Measurements from ENCODE around the gene TMEM107.

DNA sequence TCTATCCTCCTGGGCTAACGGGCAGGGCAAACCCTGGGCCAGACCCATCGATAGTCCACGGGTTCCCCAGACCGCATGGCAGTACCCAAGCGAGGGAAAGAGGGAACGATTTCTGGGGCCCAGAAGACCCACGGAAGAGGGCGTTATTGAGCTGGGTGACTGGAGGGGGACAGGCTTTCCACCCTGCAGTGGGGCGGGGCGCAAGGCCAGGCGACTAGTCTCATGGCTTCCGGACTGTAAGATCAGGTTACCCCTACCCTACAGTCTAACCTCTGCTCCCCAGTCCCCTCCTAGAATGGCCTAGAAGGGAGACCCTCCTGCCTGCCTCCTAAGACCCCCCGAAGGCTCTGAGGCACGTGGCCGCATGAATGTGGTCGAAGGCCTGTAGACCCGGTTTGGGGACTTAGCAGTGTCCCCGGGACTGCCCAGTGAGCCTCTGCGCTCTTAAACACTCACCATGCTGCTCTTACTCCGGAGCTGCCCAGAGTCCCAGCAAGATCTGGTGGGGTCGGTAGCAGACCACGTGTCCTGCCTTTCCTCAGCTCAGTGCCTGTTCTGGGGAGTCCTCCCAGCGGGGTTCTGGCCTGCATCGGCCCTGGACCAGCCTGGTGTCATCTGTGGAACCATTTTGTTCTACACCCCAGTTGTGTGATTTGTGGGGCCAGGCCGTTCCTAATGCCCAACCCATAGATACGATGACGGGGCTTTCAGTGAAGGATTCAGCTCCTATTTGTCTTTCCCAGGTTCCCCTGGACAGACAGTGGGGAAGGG, 47.4 kb upstream of the TMEM107 start:
- TF ChIP-seq GRHL2 (CRISPR knock-in tag; IDR thresholded peaks at IDR 0.05; ENCODE audit: insufficient replicate concordance, severe bottlenecking) = no peak
- TF ChIP-seq, protein P1, sequence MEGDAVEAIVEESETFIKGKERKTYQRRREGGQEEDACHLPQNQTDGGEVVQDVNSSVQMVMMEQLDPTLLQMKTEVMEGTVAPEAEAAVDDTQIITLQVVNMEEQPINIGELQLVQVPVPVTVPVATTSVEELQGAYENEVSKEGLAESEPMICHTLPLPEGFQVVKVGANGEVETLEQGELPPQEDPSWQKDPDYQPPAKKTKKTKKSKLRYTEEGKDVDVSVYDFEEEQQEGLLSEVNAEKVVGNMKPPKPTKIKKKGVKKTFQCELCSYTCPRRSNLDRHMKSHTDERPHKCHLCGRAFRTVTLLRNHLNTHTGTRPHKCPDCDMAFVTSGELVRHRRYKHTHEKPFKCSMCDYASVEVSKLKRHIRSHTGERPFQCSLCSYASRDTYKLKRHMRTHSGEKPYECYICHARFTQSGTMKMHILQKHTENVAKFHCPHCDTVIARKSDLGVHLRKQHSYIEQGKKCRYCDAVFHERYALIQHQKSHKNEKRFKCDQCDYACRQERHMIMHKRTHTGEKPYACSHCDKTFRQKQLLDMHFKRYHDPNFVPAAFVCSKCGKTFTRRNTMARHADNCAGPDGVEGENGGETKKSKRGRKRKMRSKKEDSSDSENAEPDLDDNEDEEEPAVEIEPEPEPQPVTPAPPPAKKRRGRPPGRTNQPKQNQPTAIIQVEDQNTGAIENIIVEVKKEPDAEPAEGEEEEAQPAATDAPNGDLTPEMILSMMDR (IDR thresholded peaks at IDR 0.05) = no peak
- TF ChIP-seq NR2C2 (CRISPR knock-in tag; IDR thresholded peaks at IDR 0.05) = no peak
- no peak for TF ChIP-seq TCF7 (CRISPR knock-in tag; IDR thresholded peaks at IDR 0.05; ENCODE audit: low read depth)
- TF ChIP-seq TEAD1 (CRISPR knock-in tag; IDR thresholded peaks at IDR 0.05) = no peak
- TF ChIP-seq, protein P2, sequence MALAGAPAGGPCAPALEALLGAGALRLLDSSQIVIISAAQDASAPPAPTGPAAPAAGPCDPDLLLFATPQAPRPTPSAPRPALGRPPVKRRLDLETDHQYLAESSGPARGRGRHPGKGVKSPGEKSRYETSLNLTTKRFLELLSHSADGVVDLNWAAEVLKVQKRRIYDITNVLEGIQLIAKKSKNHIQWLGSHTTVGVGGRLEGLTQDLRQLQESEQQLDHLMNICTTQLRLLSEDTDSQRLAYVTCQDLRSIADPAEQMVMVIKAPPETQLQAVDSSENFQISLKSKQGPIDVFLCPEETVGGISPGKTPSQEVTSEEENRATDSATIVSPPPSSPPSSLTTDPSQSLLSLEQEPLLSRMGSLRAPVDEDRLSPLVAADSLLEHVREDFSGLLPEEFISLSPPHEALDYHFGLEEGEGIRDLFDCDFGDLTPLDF (CRISPR knock-in tag; IDR thresholded peaks at IDR 0.05) = no peak
- TF ChIP-seq, protein P3, sequence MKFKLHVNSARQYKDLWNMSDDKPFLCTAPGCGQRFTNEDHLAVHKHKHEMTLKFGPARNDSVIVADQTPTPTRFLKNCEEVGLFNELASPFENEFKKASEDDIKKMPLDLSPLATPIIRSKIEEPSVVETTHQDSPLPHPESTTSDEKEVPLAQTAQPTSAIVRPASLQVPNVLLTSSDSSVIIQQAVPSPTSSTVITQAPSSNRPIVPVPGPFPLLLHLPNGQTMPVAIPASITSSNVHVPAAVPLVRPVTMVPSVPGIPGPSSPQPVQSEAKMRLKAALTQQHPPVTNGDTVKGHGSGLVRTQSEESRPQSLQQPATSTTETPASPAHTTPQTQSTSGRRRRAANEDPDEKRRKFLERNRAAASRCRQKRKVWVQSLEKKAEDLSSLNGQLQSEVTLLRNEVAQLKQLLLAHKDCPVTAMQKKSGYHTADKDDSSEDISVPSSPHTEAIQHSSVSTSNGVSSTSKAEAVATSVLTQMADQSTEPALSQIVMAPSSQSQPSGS (CRISPR knock-in tag; IDR thresholded peaks at IDR 0.05; ENCODE audit: borderline replicate concordance, low read depth) = no peak

Measured in WTC11 (cell line).